ENCODE results near the gene MCRIP1. TPM values are rescaled to one million over a fixed set of nuclear protein-coding genes. Genes with fewer than 3 reads are reported as not detected.

The MCRIP1 gene
- total and polyA plus RNA-seq, 9 of the 15 experiments (the other 6 are each of a cell fraction or from before 2014, with no cell fraction given): 0.39 to 35.8 (median 9.7) TPM

- TF ChIP-seq REST (IDR thresholded peaks at IDR 0.05; ENCODE audit: borderline replicate concordance) (no peak), REST (CRISPR knock-in tag; IDR thresholded peaks at IDR 0.05; ENCODE audit: low read depth) (peak; percentile 56; the same call in 1 of the 2 replicates), ZNF175 (CRISPR knock-in tag; IDR thresholded peaks at IDR 0.05; ENCODE audit: low read depth) (0 out of 2 replicates have a peak, but pooled peaks have one; percentile 10), ATF7 (IDR thresholded peaks at IDR 0.05) (no peak), ZNF121 (CRISPR knock-in tag; conservative IDR thresholded peaks at IDR 0.05) (no peak), ZBED1 (IDR thresholded peaks at IDR 0.05) (no peak), USF1 (CRISPR knock-in tag; IDR thresholded peaks at IDR 0.05) (0 out of 2 replicates have a peak, but pooled peaks have one; percentile 5), E2F6 (IDR thresholded peaks at IDR 0.05; ENCODE audit: borderline replicate concordance in 1 of 2, extremely low read depth in 1 of 2, insufficient read depth in 1 of 2, insufficient read length in 1 of 2, low read depth in 1 of 2, low read length in 1 of 2, poor library complexity in 1 of 2, severe bottlenecking in 1 of 2) (peak in 1 of 2 experiments; percentile 3), MEF2D (tag; conservative IDR thresholded peaks at IDR 0.05; ENCODE audit: low read depth) (no peak), GABPA (tag; conservative IDR thresholded peaks at IDR 0.05; ENCODE audit: low read depth) (no peak), ZNF146 (CRISPR knock-in tag; IDR thresholded peaks at IDR 0.05; ENCODE audit: unreplicated experiment) (no peak), DMBX1 (CRISPR knock-in tag; IDR thresholded peaks at IDR 0.05; ENCODE audit: borderline replicate concordance) (0 out of 2 replicates have a peak, but pooled peaks have one; percentile 18), NFYB (IDR thresholded peaks at IDR 0.05; ENCODE audit: extremely low read depth, insufficient read length) (no peak), NR2C1 (IDR thresholded peaks at IDR 0.05) (no peak), NR2C1 (tag; IDR thresholded peaks at IDR 0.05) (0 out of 2 replicates have a peak, but pooled peaks have one; percentile 20), L3MBTL2 (IDR thresholded peaks at IDR 0.05) (no peak), POLR2G (IDR thresholded peaks at IDR 0.05; ENCODE audit: low read depth, low read length) (peak; percentile 41; the same call in 1 of the 2 replicates)
Measured at GRCh38 chr17:81831563-81831956, 1.5 kb downstream of the MCRIP1 start (continued).

Data from K562 (cell line).